HG02884 (cell line): ENCODE data around the gene KCNQ1.

ENCODE experiments used
- ATAC-seq: cut with Tn5 transposase; IDR thresholded peaks from one replicate; pipeline ENCODE4 v1.9.1; 2021; ENCODE audit warnings: mild to moderate bottlenecking, moderate library complexity; ENCODE audit not compliant: unreplicated experiment

Gene KCNQ1

GRCh38 chr11:2575591-2576051 is 130.8 kb downstream of the KCNQ1 start:
- no peak for ATAC-seq

- no peak for ATAC-seq
These were observed 131.3 kb downstream of the KCNQ1 start for GRCh38 chr11:2576111-2576510.

GRCh38 chr11:2576549-2576948 is 131.7 kb downstream of the KCNQ1 start:
- no peak for ATAC-seq

GRCh38 chr11:2577031-2577990 is 132.5 kb downstream of the KCNQ1 start:
- no peak for ATAC-seq

GRCh38 chr11:2577991-2578928 is 133.5 kb downstream of the KCNQ1 start:
- no peak for ATAC-seq

- no peak for ATAC-seq
These were observed 134.1 kb downstream of the KCNQ1 start for GRCh38 chr11:2578929-2579270.

- no peak for ATAC-seq
These were observed 134.7 kb downstream of the KCNQ1 start for GRCh38 chr11:2579315-2580060.

GRCh38 chr11:2580061-2580421 is 135.2 kb downstream of the KCNQ1 start:
- no peak for ATAC-seq

- ATAC-seq: no peak
These were observed 135.8 kb downstream of the KCNQ1 start for GRCh38 chr11:2580571-2581001.

- no peak for ATAC-seq
These were observed 136.5 kb downstream of the KCNQ1 start for GRCh38 chr11:2581151-2581930.

GRCh38 chr11:2581931-2582350 is 137.1 kb downstream of the KCNQ1 start:
- no peak for ATAC-seq

- ATAC-seq: no peak
These were observed 137.6 kb downstream of the KCNQ1 start for GRCh38 chr11:2582351-2582945.

GRCh38 chr11:2582946-2583604 is 138.3 kb downstream of the KCNQ1 start:
- no peak for ATAC-seq

GRCh38 chr11:2583605-2583958 is 138.8 kb downstream of the KCNQ1 start:
- no peak for ATAC-seq

- ATAC-seq: no peak
These were observed 139.6 kb downstream of the KCNQ1 start for GRCh38 chr11:2584434-2584811.

GRCh38 chr11:2584812-2585565 is 140.2 kb downstream of the KCNQ1 start:
- no peak for ATAC-seq

- no peak for ATAC-seq
These were observed 140.8 kb downstream of the KCNQ1 start for GRCh38 chr11:2585566-2586086.

GRCh38 chr11:2586087-2586792 is 141.4 kb downstream of the KCNQ1 start:
- ATAC-seq: no peak
